Measurements from ENCODE around the gene KRT32. TPM values are rescaled to one million over a fixed set of nuclear protein-coding genes. Genes with fewer than 3 reads are reported as not detected.

Gene KRT32
- total and polyA plus RNA-seq, 9 of the 15 experiments (the other 6 are each of a cell fraction or from before 2014, with no cell fraction given), result not detected

DNA sequence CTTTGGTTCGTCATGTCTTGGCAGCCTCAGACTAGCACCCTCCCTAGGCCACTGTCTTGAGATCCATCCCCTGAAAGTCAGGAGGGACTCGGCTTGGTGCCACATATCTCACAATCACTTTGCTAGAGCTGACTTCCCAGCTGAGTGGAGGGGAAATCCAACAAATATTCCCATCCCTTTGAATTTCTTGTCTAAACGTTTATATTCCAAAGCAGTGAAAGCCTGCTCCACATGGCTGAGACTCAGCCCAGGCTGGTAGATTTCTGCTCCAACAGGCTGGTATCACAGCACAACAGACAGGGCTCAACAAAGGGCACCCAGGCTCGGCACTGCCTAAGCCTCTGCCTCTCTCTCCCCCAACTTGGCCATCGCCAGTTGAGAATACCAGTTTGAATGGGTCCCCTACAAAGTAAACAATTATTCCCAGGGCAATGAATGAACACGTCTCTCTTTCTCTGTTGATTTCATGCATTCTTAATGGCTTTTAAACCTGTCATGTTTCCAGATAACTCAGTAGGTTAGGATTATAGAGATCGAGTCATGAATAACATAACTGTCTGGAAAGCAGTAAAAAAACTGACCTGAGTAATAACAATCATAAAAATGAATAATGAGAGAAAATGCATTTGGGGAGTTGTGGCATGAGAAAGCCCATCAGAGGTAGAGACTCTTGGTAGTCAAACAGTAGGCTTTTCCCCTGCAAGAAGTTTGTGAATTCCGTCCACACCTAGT lies 37.2 kb upstream of the KRT32 start:
- ChIA-PET POLR2A (interaction anchor here (0.8 to 1.2 kb wide), 3 partner anchors 9 to 174 kb away, joined by 3 read pairs; no protein-coding TSS in a partner anchor), CTCF (ENCODE audit: low intra/inter-chr PET ratio) (no interaction called here)
- intact Hi-C loops (cut with micrococcal nuclease), result no loop called here
- no peak overlapping the region for H3K4me2 ChIP-seq (ENCODE audit: insufficient read depth, low read length)
- no peak overlapping the region; a peak in 1 of 4 replicates for H3K9ac ChIP-seq (ENCODE audit: insufficient read depth in 1 of 2, low read depth in 2 of 2, low read length in 2 of 2)
- no TSS peak for BruUV-seq (replicated peaks)
- H3K4me1 ChIP-seq (replicated peaks in 1 of 2; ENCODE audit: control insufficient read depth in 2 of 2, insufficient read depth in 2 of 2, low read length in 2 of 2), result peaks cover 38 to 50% of the 10 kb centered on the region in 2 experiments
- H3K4me3 ChIP-seq, result no peak overlapping the region
- H3K36me3 ChIP-seq (ENCODE audit: control insufficient read depth, insufficient read depth, low read length), result no peaks in the 10 kb centered on the region; the same call in 2 of the 3 replicates
- no peak overlapping the region for H3K27ac ChIP-seq (ENCODE audit: extremely low read depth, low read depth, low read length)
- WGBS (ENCODE audit: insufficient coverage, low coverage, missing lambda C conversion rate), result 50% methylated on average over 8 of the region's 8 CpGs
- no peaks in the 10 kb centered on the region for H3K9me3 ChIP-seq (replicated peaks; ENCODE audit: control insufficient read depth, insufficient read depth, low read depth, low read length)
- no peaks in the 10 kb centered on the region for H3K9me1 ChIP-seq (ENCODE audit: control insufficient read depth, insufficient read depth, low read length)
- FAIRE-seq (no peak), ATAC-seq (no peak), DNase-seq (ENCODE audit: extremely low read depth in 1 of 4, low spot score in 3 of 4) (no peak)
- TF ChIP-seq EP400 (IDR thresholded peaks at IDR 0.05), result no peak
- TF ChIP-seq GATA2 (CRISPR knock-in tag; IDR thresholded peaks at IDR 0.05), result no peak
- no peak for TF ChIP-seq ILF3 (IDR thresholded peaks at IDR 0.05; ENCODE audit: borderline replicate concordance)
- no peak for TF ChIP-seq BHLHE40 (IDR thresholded peaks at IDR 0.05; ENCODE audit: low read length)
- TF ChIP-seq DACH1 (IDR thresholded peaks at IDR 0.05; ENCODE audit: partially characterized antibody), result no peak
- no peak for TF ChIP-seq PHB2 (IDR thresholded peaks at IDR 0.05; ENCODE audit: low read depth)
- in situ Hi-C loops (cut with MboI), result no loop called here
- no peaks in the 10 kb centered on the region for H3K79me2 ChIP-seq (ENCODE audit: control insufficient read depth, insufficient read depth, low read length)
- H3K27me3 ChIP-seq (ENCODE audit: control insufficient read depth in 2 of 2, insufficient read depth in 2 of 2, low read length in 2 of 2), result no peaks in the 10 kb centered on the region
- no peak overlapping the region for H2AFZ ChIP-seq (ENCODE audit: low read depth, low read length)
- no peaks in the 10 kb centered on the region for H4K20me1 ChIP-seq (replicated peaks; ENCODE audit: control insufficient read depth, insufficient read depth, low read length)

DNA sequence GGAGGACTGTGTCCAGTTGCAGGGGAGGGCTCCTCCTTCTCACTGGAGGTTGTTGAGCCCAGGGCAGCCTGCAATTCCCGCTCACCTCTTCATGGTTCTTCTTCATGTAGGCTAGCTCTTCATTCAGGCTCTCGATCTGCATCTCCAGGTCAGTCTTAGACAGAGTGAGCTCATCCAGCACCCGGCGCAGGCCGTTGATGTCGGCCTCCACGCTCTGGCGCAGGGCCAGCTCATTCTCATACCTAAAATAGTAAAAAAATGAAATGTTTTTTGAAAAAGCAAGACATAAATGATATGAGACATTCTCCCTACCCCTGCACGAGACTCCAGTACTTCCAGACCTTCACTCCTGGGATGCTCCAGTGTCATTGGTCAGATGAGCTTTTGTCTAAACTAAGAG lies 36.0 kb upstream of the KRT32 start:
- POLR2A ChIA-PET, result interaction anchor here (0.7 to 1.2 kb wide), 2 partner anchors 8 to 18 kb away, joined by 3 read pairs; no protein-coding TSS in a partner anchor
- no peaks in the 10 kb centered on the region for H4K20me1 ChIP-seq (replicated peaks; ENCODE audit: control insufficient read depth, insufficient read depth, low read length)
- in situ Hi-C loops (cut with MboI), result no loop called here
- no peak overlapping the region for H3K4me2 ChIP-seq (ENCODE audit: insufficient read depth, low read length)
- no peak overlapping the region for H3K27ac ChIP-seq (ENCODE audit: extremely low read depth, low read depth, low read length)
- H3K79me2 ChIP-seq (ENCODE audit: control insufficient read depth, insufficient read depth, low read length), result no peaks in the 10 kb centered on the region
- H3K4me3 ChIP-seq, result no peak overlapping the region
- H2AFZ ChIP-seq (ENCODE audit: low read depth, low read length), result no peak overlapping the region
- no peaks in the 10 kb centered on the region for H3K9me1 ChIP-seq (ENCODE audit: control insufficient read depth, insufficient read depth, low read length)
- H3K9ac ChIP-seq (ENCODE audit: insufficient read depth in 1 of 2, low read depth in 2 of 2, low read length in 2 of 2), result no peak overlapping the region
- ATAC-seq (no peak), FAIRE-seq (no peak), DNase-seq (ENCODE audit: extremely low read depth in 1 of 4, low spot score in 3 of 4) (no peak)
- peaks cover 49 to 62% of the 10 kb centered on the region in 2 experiments for H3K4me1 ChIP-seq (replicated peaks in 1 of 2; ENCODE audit: control insufficient read depth in 2 of 2, insufficient read depth in 2 of 2, low read length in 2 of 2)
- H3K27me3 ChIP-seq (ENCODE audit: control insufficient read depth in 2 of 2, insufficient read depth in 2 of 2, low read length in 2 of 2), result no peaks in the 10 kb centered on the region
- H3K36me3 ChIP-seq (ENCODE audit: control insufficient read depth, insufficient read depth, low read length), result no peaks in the 10 kb centered on the region; the same call in 2 of the 3 replicates
- intact Hi-C loops (cut with micrococcal nuclease), result no loop called here
- CTCF ChIA-PET (ENCODE audit: low intra/inter-chr PET ratio), result no interaction called here
- BruUV-seq (replicated peaks), result no TSS peak
- H3K9me3 ChIP-seq (replicated peaks; ENCODE audit: control insufficient read depth, insufficient read depth, low read depth, low read length), result no peaks in the 10 kb centered on the region
- WGBS (ENCODE audit: insufficient coverage, low coverage, missing lambda C conversion rate), result 85% methylated on average over 9 of the region's 9 CpGs
- peak; percentile 84 for TF ChIP-seq NFIC (IDR thresholded peaks at IDR 0.05)
- no peak for TF ChIP-seq ILK (tag; IDR thresholded peaks at IDR 0.05; ENCODE audit: borderline replicate concordance, low read depth)
- TF ChIP-seq PHB (CRISPR knock-in tag; IDR thresholded peaks at IDR 0.05), result no peak
- TF ChIP-seq, protein P1, sequence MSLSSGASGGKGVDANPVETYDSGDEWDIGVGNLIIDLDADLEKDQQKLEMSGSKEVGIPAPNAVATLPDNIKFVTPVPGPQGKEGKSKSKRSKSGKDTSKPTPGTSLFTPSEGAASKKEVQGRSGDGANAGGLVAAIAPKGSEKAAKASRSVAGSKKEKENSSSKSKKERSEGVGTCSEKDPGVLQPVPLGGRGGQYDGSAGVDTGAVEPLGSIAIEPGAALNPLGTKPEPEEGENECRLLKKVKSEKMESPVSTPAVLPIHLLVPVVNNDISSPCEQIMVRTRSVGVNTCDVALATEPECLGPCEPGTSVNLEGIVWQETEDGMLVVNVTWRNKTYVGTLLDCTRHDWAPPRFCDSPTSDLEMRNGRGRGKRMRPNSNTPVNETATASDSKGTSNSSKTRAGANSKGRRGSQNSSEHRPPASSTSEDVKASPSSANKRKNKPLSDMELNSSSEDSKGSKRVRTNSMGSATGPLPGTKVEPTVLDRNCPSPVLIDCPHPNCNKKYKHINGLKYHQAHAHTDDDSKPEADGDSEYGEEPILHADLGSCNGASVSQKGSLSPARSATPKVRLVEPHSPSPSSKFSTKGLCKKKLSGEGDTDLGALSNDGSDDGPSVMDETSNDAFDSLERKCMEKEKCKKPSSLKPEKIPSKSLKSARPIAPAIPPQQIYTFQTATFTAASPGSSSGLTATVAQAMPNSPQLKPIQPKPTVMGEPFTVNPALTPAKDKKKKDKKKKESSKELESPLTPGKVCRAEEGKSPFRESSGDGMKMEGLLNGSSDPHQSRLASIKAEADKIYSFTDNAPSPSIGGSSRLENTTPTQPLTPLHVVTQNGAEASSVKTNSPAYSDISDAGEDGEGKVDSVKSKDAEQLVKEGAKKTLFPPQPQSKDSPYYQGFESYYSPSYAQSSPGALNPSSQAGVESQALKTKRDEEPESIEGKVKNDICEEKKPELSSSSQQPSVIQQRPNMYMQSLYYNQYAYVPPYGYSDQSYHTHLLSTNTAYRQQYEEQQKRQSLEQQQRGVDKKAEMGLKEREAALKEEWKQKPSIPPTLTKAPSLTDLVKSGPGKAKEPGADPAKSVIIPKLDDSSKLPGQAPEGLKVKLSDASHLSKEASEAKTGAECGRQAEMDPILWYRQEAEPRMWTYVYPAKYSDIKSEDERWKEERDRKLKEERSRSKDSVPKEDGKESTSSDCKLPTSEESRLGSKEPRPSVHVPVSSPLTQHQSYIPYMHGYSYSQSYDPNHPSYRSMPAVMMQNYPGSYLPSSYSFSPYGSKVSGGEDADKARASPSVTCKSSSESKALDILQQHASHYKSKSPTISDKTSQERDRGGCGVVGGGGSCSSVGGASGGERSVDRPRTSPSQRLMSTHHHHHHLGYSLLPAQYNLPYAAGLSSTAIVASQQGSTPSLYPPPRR (CRISPR knock-in tag; IDR thresholded peaks at IDR 0.05; ENCODE audit: borderline replicate concordance), result no peak
- TF ChIP-seq ZC3H11A (IDR thresholded peaks at IDR 0.05; ENCODE audit: low read depth, low read length), result no peak
- no peak for TF ChIP-seq SMARCA4 (IDR thresholded peaks at IDR 0.05)
